Measurements from ENCODE around the gene STAP2. TPM values are rescaled to one million over a fixed set of nuclear protein-coding genes. Genes with fewer than 3 reads are reported as not detected.

STAP2 gene
- total RNA-seq, 1 donor from 2014 or later: 4.1 TPM

DNA sequence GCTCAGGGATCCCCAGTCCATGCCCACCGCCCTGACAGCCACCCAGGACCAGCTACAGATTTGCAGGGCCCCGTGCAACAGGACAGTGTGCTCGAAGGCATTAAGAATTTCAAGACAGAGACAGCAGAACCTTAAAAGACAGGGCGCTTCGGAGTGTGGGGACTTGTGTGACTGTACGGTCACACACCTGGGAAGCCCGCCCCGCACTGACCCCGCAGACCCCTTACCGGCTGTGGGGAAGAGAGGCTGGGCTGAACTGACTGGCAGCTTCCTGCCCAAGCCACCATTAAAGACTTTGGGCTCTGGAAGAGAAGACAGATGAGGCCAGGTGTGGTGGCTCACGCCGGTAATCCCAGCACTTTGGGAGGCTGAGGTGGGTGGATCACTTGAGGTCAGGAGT lies 14.4 kb downstream of the STAP2 start:
- no peak overlapping the region for H3K27ac Mint-ChIP-seq (ENCODE audit: unreplicated experiment)
- H3K36me3 Mint-ChIP-seq (ENCODE audit: low read depth): peaks cover 17% of the 10 kb centered on the region
- H3K4me3 Mint-ChIP-seq: no peak overlapping the region
- H3K4me1 Mint-ChIP-seq: peaks cover 19% of the 10 kb centered on the region
- no peak for DNase-seq (ENCODE audit: low read depth, low spot score)
- TF ChIP-seq CTCF (conservative IDR thresholded peaks at IDR 0.05): no peak
- H3K27me3 Mint-ChIP-seq (ENCODE audit: low read depth): peaks cover 17% of the 10 kb centered on the region
- H3K9me3 Mint-ChIP-seq: peaks cover 13% of the 10 kb centered on the region

DNA sequence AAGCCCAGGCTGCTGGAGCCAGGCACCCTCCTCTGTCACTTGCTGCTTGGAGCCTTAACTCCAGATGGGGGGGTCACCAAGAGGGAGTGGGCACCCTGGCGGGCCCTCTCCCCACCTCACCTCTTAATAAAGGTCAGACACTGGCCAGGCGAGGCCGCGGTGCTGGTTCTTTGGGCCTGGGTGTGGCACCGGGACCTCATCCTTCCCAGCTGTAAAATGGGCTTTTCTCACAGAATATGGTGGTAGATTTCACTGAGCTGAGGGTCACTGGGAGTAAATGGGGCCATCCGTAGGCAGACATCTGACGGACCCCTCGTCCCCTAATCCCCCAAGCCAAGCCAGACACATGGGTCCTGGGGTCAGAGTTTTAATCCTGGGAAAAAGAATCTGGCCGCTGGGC lies 14.9 kb downstream of the STAP2 start:
- Mint-ChIP-seq H3K27me3 (ENCODE audit: low read depth) (peaks cover 17% of the 10 kb centered on the region), H3K36me3 (ENCODE audit: low read depth) (peaks cover 22% of the 10 kb centered on the region), H3K4me1 (peaks cover 18% of the 10 kb centered on the region), H3K27ac (ENCODE audit: unreplicated experiment) (no peak overlapping the region), H3K4me3 (no peak overlapping the region), H3K9me3 (peaks cover 15% of the 10 kb centered on the region)
- DNase-seq (ENCODE audit: low read depth, low spot score): no peak
- TF ChIP-seq CTCF (conservative IDR thresholded peaks at IDR 0.05): no peak

GRCh38 chr19:4322942-4323665 lies 15.5 kb downstream of the STAP2 start:
- H3K27ac Mint-ChIP-seq (ENCODE audit: unreplicated experiment): no peak overlapping the region
- no peak for DNase-seq (ENCODE audit: low read depth, low spot score)
- H3K9me3 Mint-ChIP-seq: peaks cover 15% of the 10 kb centered on the region
- no peak overlapping the region for H3K4me3 Mint-ChIP-seq
- H3K27me3 Mint-ChIP-seq (ENCODE audit: low read depth): peaks cover 17% of the 10 kb centered on the region
- TF ChIP-seq CTCF (conservative IDR thresholded peaks at IDR 0.05): no peak
- peaks cover 13% of the 10 kb centered on the region for H3K4me1 Mint-ChIP-seq
- H3K36me3 Mint-ChIP-seq (ENCODE audit: low read depth): peaks cover 28% of the 10 kb centered on the region

DNA sequence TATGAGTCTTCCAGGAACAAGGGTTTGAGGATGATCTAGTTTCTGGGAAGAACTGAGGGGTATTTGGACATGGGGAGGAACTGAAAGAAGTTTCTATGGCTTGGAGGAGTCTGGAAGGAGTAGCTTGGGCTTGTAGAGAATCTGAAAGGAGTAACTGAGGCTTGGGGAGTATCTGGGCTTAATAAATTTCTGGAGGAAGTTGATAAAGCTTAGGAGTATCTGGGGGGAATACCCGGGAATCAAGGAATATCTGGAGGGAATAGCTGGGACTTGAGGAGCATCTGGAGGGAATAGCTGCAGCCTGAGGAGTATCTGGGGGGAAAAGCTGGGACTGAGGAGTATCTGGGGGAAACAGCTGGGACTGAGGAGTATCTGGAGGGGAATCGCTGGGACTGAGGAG lies 18.2 kb downstream of the STAP2 start:
- H3K27ac Mint-ChIP-seq (ENCODE audit: unreplicated experiment): no peak overlapping the region
- no peaks in the 10 kb centered on the region for H3K27me3 Mint-ChIP-seq (ENCODE audit: low read depth)
- no peak for TF ChIP-seq CTCF (conservative IDR thresholded peaks at IDR 0.05)
- H3K9me3 Mint-ChIP-seq: peaks cover 15% of the 10 kb centered on the region
- H3K36me3 Mint-ChIP-seq (ENCODE audit: low read depth): peaks cover 30% of the 10 kb centered on the region
- DNase-seq (ENCODE audit: low read depth, low spot score): no peak
- no peak overlapping the region for H3K4me3 Mint-ChIP-seq
- no peaks in the 10 kb centered on the region for H3K4me1 Mint-ChIP-seq

DNA sequence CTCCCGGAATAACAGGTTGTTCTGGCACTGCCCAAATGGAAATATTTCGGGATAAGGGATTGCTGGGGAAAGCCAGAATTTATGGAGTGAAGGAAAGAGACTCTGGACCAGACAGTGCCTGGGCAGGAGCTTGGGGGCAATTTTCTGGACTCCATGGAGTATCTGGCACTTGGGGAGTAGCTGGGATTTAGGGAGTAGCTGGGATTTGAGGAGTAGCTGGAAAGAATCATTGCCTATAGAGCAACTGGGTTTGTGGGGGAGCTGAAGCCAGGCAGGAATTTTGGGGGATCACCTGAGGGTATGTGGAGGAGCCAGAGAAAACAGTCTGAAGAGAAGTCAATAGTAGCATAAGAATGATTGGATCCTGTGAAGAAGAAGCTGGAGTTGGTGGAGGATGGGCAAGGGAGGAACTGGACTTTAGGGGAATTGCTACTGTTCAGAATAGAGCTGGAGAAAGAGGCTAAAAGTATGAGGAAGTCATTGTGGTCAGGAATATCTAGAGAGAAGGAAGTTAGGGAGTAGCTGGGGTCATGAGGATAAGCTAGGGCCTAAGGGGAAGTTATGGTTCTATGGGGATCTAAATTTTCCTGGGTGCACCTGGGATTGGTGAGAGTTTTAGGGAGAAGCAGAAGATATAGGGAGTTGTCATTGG lies 19.4 kb downstream of the STAP2 start:
- no peak for DNase-seq (ENCODE audit: low read depth, low spot score)
- Mint-ChIP-seq H3K9me3 (peaks cover 15% of the 10 kb centered on the region), H3K36me3 (ENCODE audit: low read depth) (peaks cover 28% of the 10 kb centered on the region), H3K27ac (ENCODE audit: unreplicated experiment) (no peak overlapping the region), H3K27me3 (ENCODE audit: low read depth) (no peaks in the 10 kb centered on the region), H3K4me1 (no peaks in the 10 kb centered on the region), H3K4me3 (no peak overlapping the region)
- no peak for TF ChIP-seq CTCF (conservative IDR thresholded peaks at IDR 0.05)
